IMR-90 (cell line): ENCODE results near the gene PRKAR1B. TPM values are rescaled to one million over a fixed set of nuclear protein-coding genes. Genes with fewer than 3 reads are reported as not detected.

Experiments used
- ATAC-seq: fragments of 200-7000 bp; cut with Tn5 transposase; 2 replicates; pipeline ENCODE4 v1.9.1; 2020; ENCODE audit warnings: low read depth, mild to moderate bottlenecking, moderate library complexity
- BruUV-seq: library from RNA; stranded (reverse); fragments of 400-500 nt; replicated peaks from 2 replicates; lab custom pipeline; 2021; lab: Mats Ljungman, UMichigan
- CTCF ChIA-PET: fragments of 300-600 bp; formaldehyde crosslinking; extraction: SDS; loops from one replicate; lab custom pipeline; 2021; ENCODE audit warnings: antibody characterized with exemption; lab: Yijun Ruan, JAX
- POLR2A ChIA-PET: fragments of 300-600 bp; sonication (Branson Sonifier 250); formaldehyde crosslinking; loops from one replicate; lab custom pipeline; 2022; ENCODE audit warnings: antibody characterized with exemption; ENCODE audit not compliant: unreplicated experiment; lab: Charles Lee
- DNase-seq: peaks from one replicate; pipeline ENCODE4 v3.0.0; 2013
- H2AFZ ChIP-seq: replicated peaks from 2 replicates; pipeline ENCODE3; 2013; ENCODE audit warnings: low read length, mild to moderate bottlenecking; ENCODE audit not compliant: poor library complexity
- H2AK5ac ChIP-seq: 2 replicates; pipeline ENCODE4 v1.6.1; 2013; ENCODE audit warnings: low read depth, low read length, inconsistent platforms
- H2AK9ac ChIP-seq: replicated peaks from 2 replicates; pipeline ENCODE3; 2013; ENCODE audit warnings: mild to moderate bottlenecking, low read depth, low read length, moderate library complexity; ENCODE audit not compliant: poor library complexity
- H2BK120ac ChIP-seq: 2 replicates; pipeline ENCODE4 v1.6.1; 2013; ENCODE audit warnings: low read depth, low read length, inconsistent platforms
- H2BK15ac ChIP-seq: 3 replicates; pipeline ENCODE4 v1.6.1; 2013; ENCODE audit warnings: low read depth, low read length, inconsistent platforms
- H2BK20ac ChIP-seq: 2 replicates; pipeline ENCODE4 v1.6.1; 2013; ENCODE audit warnings: low read depth, mild to moderate bottlenecking, inconsistent platforms, low read length, moderate library complexity
- H2BK5ac ChIP-seq: 2 replicates; pipeline ENCODE4 v1.6.1; 2013; ENCODE audit warnings: mild to moderate bottlenecking, low read depth, low read length, inconsistent platforms; ENCODE audit not compliant: poor library complexity, severe bottlenecking
- H3K14ac ChIP-seq: replicated peaks from 2 replicates; pipeline ENCODE4 v1.6.1; 2013; ENCODE audit warnings: low read depth, low read length, inconsistent platforms
- H3K18ac ChIP-seq: 2 replicates; pipeline ENCODE4 v1.6.1; 2013; ENCODE audit warnings: low read depth, low read length, control low read depth
- H3K23ac ChIP-seq: 2 replicates; pipeline ENCODE4 v1.6.1; 2013; ENCODE audit warnings: low read depth, low read length, inconsistent platforms
- H3K27ac ChIP-seq: 2 replicates; pipeline ENCODE4 v1.5.1; 2013; ENCODE audit warnings: mild to moderate bottlenecking, control low read depth, low read length; ENCODE audit not compliant: insufficient read depth
- H3K27me3 ChIP-seq: 2 replicates; pipeline ENCODE4 v1.6.1; 2013; ENCODE audit warnings: low read length; ENCODE audit not compliant: control insufficient read depth, insufficient read depth
- H3K36me3 ChIP-seq: 2 replicates; pipeline ENCODE4 v1.6.1; 2013; ENCODE audit warnings: low read length, mixed read lengths; ENCODE audit not compliant: control insufficient read depth, insufficient read depth
- H3K4ac ChIP-seq: 2 replicates; pipeline ENCODE4 v1.6.1; 2013; ENCODE audit warnings: low read depth, low read length, inconsistent platforms
- H3K4me1 ChIP-seq: 2 replicates; pipeline ENCODE4 v1.6.1; 2013; ENCODE audit warnings: low read length, mixed read lengths; ENCODE audit not compliant: control insufficient read depth, insufficient read depth
- H3K4me2 ChIP-seq: 2 replicates; pipeline ENCODE4 v1.6.1; 2013; ENCODE audit warnings: low read depth, mild to moderate bottlenecking, control low read depth, low read length, moderate library complexity
- H3K4me3 ChIP-seq: 2 replicates; pipeline ENCODE4 v1.5.1; 2013; ENCODE audit warnings: low read depth, mild to moderate bottlenecking, control low read depth, low read length, moderate library complexity; ENCODE audit not compliant: insufficient read depth
- H3K56ac ChIP-seq: 2 replicates; pipeline ENCODE4 v1.6.1; 2013; ENCODE audit warnings: low read length, inconsistent platforms; ENCODE audit not compliant: insufficient read depth; ENCODE audit errors: extremely low read depth
- H3K79me1 ChIP-seq, 2 experiments: 2 replicates each; pipeline ENCODE4 v1.6.1; 2013; ENCODE audit warnings: low read length in 2 of 2, inconsistent platforms in 1 of 2, low read depth in 1 of 2
- H3K9ac ChIP-seq: 2 replicates; pipeline ENCODE4 v1.6.1; 2013; ENCODE audit warnings: low read depth, low read length, control low read depth
- H3K9me1 ChIP-seq: 2 replicates; pipeline ENCODE4 v1.6.1; 2013; ENCODE audit warnings: low read length, inconsistent platforms; ENCODE audit not compliant: insufficient read depth
- H3K9me3 ChIP-seq: 2 replicates; pipeline ENCODE4 v1.6.1; 2013; ENCODE audit warnings: low read length; ENCODE audit not compliant: control insufficient read depth, insufficient read depth
- H4K20me1 ChIP-seq: 2 replicates; pipeline ENCODE4 v1.6.1; 2013; ENCODE audit warnings: low read length, inconsistent platforms; ENCODE audit not compliant: insufficient read depth
- H4K5ac ChIP-seq: 2 replicates; pipeline ENCODE4 v1.6.1; 2013; ENCODE audit warnings: mild to moderate bottlenecking, low read depth, low read length, control low read depth
- H4K8ac ChIP-seq, 2 experiments: 2 replicates each; pipeline ENCODE4 v1.6.1; 2013; ENCODE audit warnings: low read depth in 2 of 2, low read length in 2 of 2, control low read depth in 1 of 2, inconsistent platforms in 1 of 2
- H4K91ac ChIP-seq: 2 replicates; pipeline ENCODE4 v1.6.1; 2013; ENCODE audit warnings: low read depth, low read length, inconsistent platforms; ENCODE audit not compliant: insufficient read depth
- CEBPB ChIP-seq: IDR thresholded peaks from 2 replicates; pipeline ENCODE4 v1.6.1; 2012; ENCODE audit warnings: low read depth, low read length, improper control_type of control experiment
- CHD1 ChIP-seq: IDR thresholded peaks from 2 replicates; pipeline ENCODE4 v1.6.1; 2012; ENCODE audit warnings: low read depth, low read length, improper control_type of control experiment
- CTCF ChIP-seq: conservative IDR thresholded peaks from 2 replicates; pipeline ENCODE4 v1.5.1; 2012; ENCODE audit warnings: mild to moderate bottlenecking, low read depth, low read length, improper control_type of control experiment
- ELK1 ChIP-seq: fragments of 150-350 bp; IDR thresholded peaks from 2 replicates; pipeline ENCODE4 v1.6.1; 2016; ENCODE audit warnings: low read depth, mild to moderate bottlenecking, low read length, moderate library complexity, borderline replicate concordance
- MAFK ChIP-seq: IDR thresholded peaks from 2 replicates; pipeline ENCODE4 v1.6.1; 2012; ENCODE audit warnings: low read depth, low read length, improper control_type of control experiment
- MAZ ChIP-seq: IDR thresholded peaks from 2 replicates; pipeline ENCODE4 v1.6.1; 2012; ENCODE audit warnings: low read depth, mild to moderate bottlenecking, low read length, improper control_type of control experiment, moderate library complexity, borderline replicate concordance
- MXI1 ChIP-seq: IDR thresholded peaks from 2 replicates; pipeline ENCODE4 v1.6.1; 2012; ENCODE audit warnings: low read depth, mild to moderate bottlenecking, low read length, moderate library complexity, borderline replicate concordance
- NFE2L2 ChIP-seq: fragments of 150-350 bp; IDR thresholded peaks from 2 replicates; pipeline ENCODE4 v1.6.1; 2016; ENCODE audit warnings: low read depth, mild to moderate bottlenecking, low read length
- POLR2A ChIP-seq: IDR thresholded peaks from 2 replicates; pipeline ENCODE4 v1.6.1; 2012; ENCODE audit warnings: mild to moderate bottlenecking, low read depth, low read length
- RAD21 ChIP-seq: IDR thresholded peaks from 2 replicates; pipeline ENCODE4 v1.6.1; 2012; ENCODE audit warnings: low read length, improper control_type of control experiment
- RCOR1 ChIP-seq: IDR thresholded peaks from 2 replicates; pipeline ENCODE4 v1.6.1; 2012; ENCODE audit warnings: mild to moderate bottlenecking, low read length, improper control_type of control experiment; ENCODE audit not compliant: insufficient replicate concordance
- RFX5 ChIP-seq: IDR thresholded peaks from 2 replicates; pipeline ENCODE4 v1.8.0; 2012; ENCODE audit warnings: low read depth, mild to moderate bottlenecking, low read length, moderate library complexity
- SMC3 ChIP-seq: fragments of 150-350 bp; IDR thresholded peaks from 2 replicates; pipeline ENCODE4 v1.6.1; 2016; ENCODE audit warnings: low read depth, mild to moderate bottlenecking, antibody characterized with exemption, low read length, moderate library complexity
- WGBS, 2 experiments: methylation state at CpG; one replicate each; pipeline versions ENCODE4 v1.1.5 to v1.1.7; 2013; ENCODE audit warnings: missing lambda C conversion rate in 2 of 2; ENCODE audit not compliant: insufficient read length in 1 of 2; ENCODE audit errors: extremely low coverage in 2 of 2; 5-methylcytosine and 5-hydroxymethylcytosine counted together
- dilution Hi-C: fragments of 300-500 bp; cut with HindIII; formaldehyde crosslinking; loops from one replicate; pipeline ENCODE4 v1.14.3; 2018; ENCODE audit warnings: low sequenced_read_pairs; ENCODE audit not compliant: unreplicated experiment
- in situ Hi-C: fragments of 300-500 bp; cut with MboI; formaldehyde crosslinking; loops from 3 replicates; pipeline ENCODE4 v1.14.3; 2019; ENCODE audit warnings: low sequenced_read_pairs, inconsistent platforms, mixed read lengths
- intact Hi-C: fragments of 100-400 bp; cut with micrococcal nuclease; formaldehyde crosslinking; loops from 2 replicates; pipeline ENCODE4 v1.10.0; 2022
- polyA plus RNA-seq, 3 experiments: library from polyadenylated mRNA; depleted of rRNA; stranded (reverse); fragments of >200 nt; gene quantifications; 2 replicates each; pipeline ENCODE4 v1.2.3, GENCODE V29; 2012; ENCODE audit warnings: low replicate concordance in 1 of 3
- total RNA-seq: library from RNA; depleted of rRNA; stranded (reverse); fragments of >200 nt; gene quantifications from 2 replicates; pipeline ENCODE4 v1.2.3, GENCODE V29; 2012

The PRKAR1B gene
- total and polyA plus RNA-seq, 2 of the 4 experiments (the other 2 are of a cell fraction) = 15.2 to 20.2 TPM

- no peak for TF ChIP-seq ELK1
- no peak for TF ChIP-seq POLR2A
Observed at GRCh38 chr7:512541-513311, 214.4 kb downstream of the PRKAR1B start (continued).

- Histone ChIP-seq H4K8ac (no peak overlapping the region), H3K18ac (no peak overlapping the region), H2AK5ac (no peak overlapping the region), H4K91ac (no peak overlapping the region), H2AK9ac (no peak overlapping the region), H4K20me1 (no peaks in the 10 kb centered on the region; the same call in 1 of the 2 replicates), H3K56ac (no peak overlapping the region), H3K79me1 (peaks cover 0 to 27% of the 10 kb centered on the region in 2 experiments; a peak in 3 of 4 replicates), H3K9me1 (peaks cover 6% of the 10 kb centered on the region; the same call in 1 of the 2 replicates), H2BK15ac (no peak overlapping the region), H3K14ac (no peak overlapping the region), H3K36me3 (0 out of 2 replicates have a peak, but pooled peaks cover 4% of the 10 kb centered on the region), H3K27ac (no peak overlapping the region), H3K4me1 (peaks cover 4% of the 10 kb centered on the region), H3K27me3 (no peaks in the 10 kb centered on the region), H2BK120ac (no peak overlapping the region), H3K9me3 (no peaks in the 10 kb centered on the region), H3K4me2 (no peak overlapping the region), H3K4ac (no peak overlapping the region), H3K9ac (no peak overlapping the region), H2AFZ (no peak overlapping the region), H2BK5ac (no peak overlapping the region), H4K5ac (no peak overlapping the region), H2BK20ac (no peak overlapping the region), H3K4me3 (no peak overlapping the region), H3K23ac (no peak overlapping the region)
- CTCF ChIA-PET = no interaction called here
- in situ Hi-C loops = no loop called here
- BruUV-seq = no TSS peak
- POLR2A ChIA-PET = no interaction called here
- intact Hi-C loops = loop anchor here (10.0 kb wide), 1 partner anchor 363 kb away; the partner anchor contains the start of gene GET4
- 94% methylated on average over 16 of the region's 19 CpGs; no CpG with 5 or more reads in 1 of the 2 experiments for WGBS, 2 experiments
- DNase-seq (no peak), ATAC-seq (no peak)
- dilution Hi-C loops = no loop called here
- TF ChIP-seq NFE2L2 (no peak), RCOR1 (no peak), MAZ (no peak), CTCF (no peak), CEBPB (no peak), SMC3 (no peak), CHD1 (no peak), RFX5 (no peak), RAD21 (no peak), MAFK (no peak), MXI1 (no peak)
Observed at GRCh38 chr7:512146-512510, 215.0 kb downstream of the PRKAR1B start.
